COR-L47 (cell line): Measurements from ENCODE around the gene CYTH2.
"Not testable (repeated sequence)": the region's sequence is repeated elsewhere in the genome, so short reads cannot be mapped to it uniquely, and the experiment has no call there.

Experiments used
- DNase-seq: peaks from one replicate; lab custom pipeline; 2025; lab: John Stamatoyannopoulos, UW

CYTH2 gene

GRCh38 chr19:48512504-48513288, 43.5 kb downstream of the CYTH2 start:
- DNase-seq = no peak

GRCh38 chr19:48513289-48514122, 44.3 kb downstream of the CYTH2 start:
- DNase-seq = peak; percentile 70

- no peak for DNase-seq
Measured at GRCh38 chr19:48514123-48514458, 44.9 kb downstream of the CYTH2 start.

- no peak for DNase-seq
Measured at GRCh38 chr19:48516536-48516935, 47.4 kb downstream of the CYTH2 start.

- DNase-seq = no peak
Measured at GRCh38 chr19:48518207-48518606, 49.0 kb downstream of the CYTH2 start.

GRCh38 chr19:48519426-48519825, 50.3 kb downstream of the CYTH2 start:
- DNase-seq = not testable (repeated sequence)

- no peak for DNase-seq
Measured at GRCh38 chr19:48520134-48520533, 51.0 kb downstream of the CYTH2 start.

- no peak for DNase-seq
Measured at GRCh38 chr19:48524221-48524620, 55.1 kb downstream of the CYTH2 start.

- DNase-seq = no peak
Measured at GRCh38 chr19:48524732-48525131, 55.6 kb downstream of the CYTH2 start.

GRCh38 chr19:48529156-48529555, 60.0 kb downstream of the CYTH2 start:
- no peak for DNase-seq

- no peak for DNase-seq
Measured at GRCh38 chr19:48530066-48530720, 61.0 kb downstream of the CYTH2 start.

GRCh38 chr19:48530770-48531169, 61.6 kb downstream of the CYTH2 start:
- no peak for DNase-seq
